Stromal cell of bone marrow (primary cell): ENCODE measurements around the gene PTPRK.

Experiments used
- DNase-seq: peaks from one replicate; pipeline ENCODE4 v3.0.0-alpha.2; 2012; ENCODE audit warnings: low read depth

Gene PTPRK

GRCh38 chr6:128389820-128390534 is 130.4 kb downstream of the PTPRK start:
- DNase-seq: peak; percentile 35

GRCh38 chr6:128388380-128388779 is 132.0 kb downstream of the PTPRK start:
- DNase-seq: no peak

GRCh38 chr6:128380891-128381290 is 139.5 kb downstream of the PTPRK start:
- no peak for DNase-seq

- DNase-seq: no peak
Observed at GRCh38 chr6:128379577-128379976, 140.8 kb downstream of the PTPRK start.

GRCh38 chr6:128376952-128377503 is 143.4 kb downstream of the PTPRK start:
- no peak for DNase-seq

- DNase-seq: no peak
Observed at GRCh38 chr6:128371136-128371535, 149.3 kb downstream of the PTPRK start.

- DNase-seq: peak; percentile 84
Observed at GRCh38 chr6:128370072-128370471, 150.3 kb downstream of the PTPRK start.

GRCh38 chr6:128368213-128368944 is 152.0 kb downstream of the PTPRK start:
- no peak for DNase-seq

- no peak for DNase-seq
Observed at GRCh38 chr6:128367437-128367836, 153.0 kb downstream of the PTPRK start.

- DNase-seq: no peak
Observed at GRCh38 chr6:128365520-128366160, 154.8 kb downstream of the PTPRK start.

GRCh38 chr6:128364766-128365519 is 155.5 kb downstream of the PTPRK start:
- no peak for DNase-seq

- no peak for DNase-seq
Observed at GRCh38 chr6:128363020-128363813, 157.2 kb downstream of the PTPRK start.

GRCh38 chr6:128361378-128361777 is 159.0 kb downstream of the PTPRK start:
- no peak for DNase-seq

GRCh38 chr6:128358244-128358776 is 162.1 kb downstream of the PTPRK start:
- no peak for DNase-seq

- DNase-seq: no peak
Observed at GRCh38 chr6:128357392-128358130, 162.8 kb downstream of the PTPRK start.

GRCh38 chr6:128352366-128352765 is 168.0 kb downstream of the PTPRK start:
- no peak for DNase-seq

- DNase-seq: no peak
Observed at GRCh38 chr6:128351255-128351514, 169.2 kb downstream of the PTPRK start.

GRCh38 chr6:128350416-128351254 is 169.8 kb downstream of the PTPRK start:
- DNase-seq: no peak

- no peak for DNase-seq
Observed at GRCh38 chr6:128347123-128347522, 173.3 kb downstream of the PTPRK start.

- no peak for DNase-seq
Observed at GRCh38 chr6:128346569-128346968, 173.8 kb downstream of the PTPRK start.
